GM12801 (cell line): Measurements from ENCODE around the gene FHOD3.

Experiments used
- TF ChIP-seq, protein P1 (sequence below): IDR thresholded peaks from one replicate; pipeline ENCODE4 v1.5.1; 2011; ENCODE audit warnings: control low read depth; ENCODE audit not compliant: insufficient read length; ENCODE audit errors: extremely low read depth

Gene FHOD3

DNA sequence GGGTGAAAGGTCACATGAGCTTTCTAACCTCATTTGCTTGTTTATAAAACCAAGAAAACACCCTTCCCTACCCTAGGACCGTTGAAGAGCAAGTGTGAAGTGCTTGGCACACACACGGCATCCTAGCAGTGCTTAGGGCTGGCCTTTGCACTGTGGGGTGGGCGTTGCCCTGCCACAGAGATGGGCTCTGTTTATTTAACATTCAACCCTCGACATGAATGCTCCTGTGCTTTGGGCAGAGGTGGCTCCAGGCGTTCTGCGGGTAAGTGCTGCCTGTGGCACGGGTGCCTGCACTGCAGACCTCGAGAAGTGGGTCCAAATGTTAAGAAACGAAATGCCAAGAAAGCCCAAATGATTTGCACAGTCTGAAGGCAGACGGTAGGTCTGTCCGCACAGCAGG, 170.1 kb downstream of the FHOD3 start:
- TF ChIP-seq, protein P1, sequence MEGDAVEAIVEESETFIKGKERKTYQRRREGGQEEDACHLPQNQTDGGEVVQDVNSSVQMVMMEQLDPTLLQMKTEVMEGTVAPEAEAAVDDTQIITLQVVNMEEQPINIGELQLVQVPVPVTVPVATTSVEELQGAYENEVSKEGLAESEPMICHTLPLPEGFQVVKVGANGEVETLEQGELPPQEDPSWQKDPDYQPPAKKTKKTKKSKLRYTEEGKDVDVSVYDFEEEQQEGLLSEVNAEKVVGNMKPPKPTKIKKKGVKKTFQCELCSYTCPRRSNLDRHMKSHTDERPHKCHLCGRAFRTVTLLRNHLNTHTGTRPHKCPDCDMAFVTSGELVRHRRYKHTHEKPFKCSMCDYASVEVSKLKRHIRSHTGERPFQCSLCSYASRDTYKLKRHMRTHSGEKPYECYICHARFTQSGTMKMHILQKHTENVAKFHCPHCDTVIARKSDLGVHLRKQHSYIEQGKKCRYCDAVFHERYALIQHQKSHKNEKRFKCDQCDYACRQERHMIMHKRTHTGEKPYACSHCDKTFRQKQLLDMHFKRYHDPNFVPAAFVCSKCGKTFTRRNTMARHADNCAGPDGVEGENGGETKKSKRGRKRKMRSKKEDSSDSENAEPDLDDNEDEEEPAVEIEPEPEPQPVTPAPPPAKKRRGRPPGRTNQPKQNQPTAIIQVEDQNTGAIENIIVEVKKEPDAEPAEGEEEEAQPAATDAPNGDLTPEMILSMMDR = no peak

DNA sequence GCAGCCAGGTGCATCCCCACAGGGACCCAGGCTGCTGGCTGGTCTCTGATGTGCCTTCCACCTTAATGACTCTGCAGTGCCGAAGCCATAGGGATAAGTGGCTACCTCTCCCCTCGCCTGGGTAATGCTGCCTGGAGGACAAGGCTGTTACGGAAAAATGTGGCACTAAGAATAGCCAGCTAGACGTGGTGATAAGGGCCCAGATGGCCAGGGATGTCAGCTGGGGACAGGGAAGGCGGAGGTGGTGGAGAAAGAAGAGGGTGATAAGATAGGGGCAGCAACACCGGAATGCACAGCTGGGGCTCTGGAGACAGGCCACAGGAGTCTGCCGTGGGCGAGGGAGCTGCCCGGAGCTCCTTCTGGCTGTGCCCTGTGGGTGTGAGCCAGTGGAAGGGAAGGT, 170.6 kb downstream of the FHOD3 start:
- TF ChIP-seq, protein P1 = no peak

DNA sequence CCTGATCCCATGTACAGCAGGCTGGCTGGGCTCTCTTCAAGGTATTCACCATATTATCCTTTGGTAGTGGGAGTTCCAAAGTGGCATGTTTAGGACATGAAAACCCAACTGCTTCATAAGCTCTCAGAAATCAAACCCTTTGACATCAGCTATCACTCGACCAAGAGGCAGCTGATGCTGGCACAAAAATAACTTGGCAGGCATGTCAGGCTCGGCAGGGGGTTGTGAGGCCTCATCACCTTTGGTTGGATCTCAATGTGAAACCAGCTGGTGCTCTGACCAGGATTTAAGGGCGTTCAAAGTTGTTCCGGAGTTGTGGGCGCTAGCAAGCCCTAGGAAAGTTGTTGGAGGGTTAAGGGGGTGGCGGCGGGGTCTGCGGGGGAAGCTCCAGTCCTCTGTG, 171.9 kb downstream of the FHOD3 start:
- TF ChIP-seq, protein P1 = no peak

DNA sequence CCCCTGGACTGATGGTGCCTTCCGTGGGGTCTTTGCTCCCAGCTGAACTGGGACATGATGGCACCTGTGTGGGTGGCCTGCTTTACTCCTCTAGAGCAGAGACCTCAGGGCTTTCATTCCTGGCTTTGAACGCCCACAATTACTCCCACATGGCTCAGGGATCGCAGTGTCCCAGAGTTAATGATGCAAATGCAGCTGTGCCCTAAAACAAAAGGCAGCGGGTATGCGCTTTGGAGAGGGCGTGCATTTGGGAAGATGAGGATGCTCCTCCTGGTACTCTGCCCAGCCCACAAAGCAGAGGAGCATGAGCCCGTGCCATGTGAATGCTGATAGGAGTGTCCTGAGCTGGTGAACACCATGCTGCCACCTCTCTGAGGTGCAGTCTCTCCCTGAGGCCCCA, 173.4 kb downstream of the FHOD3 start:
- TF ChIP-seq, protein P1 = no peak

DNA sequence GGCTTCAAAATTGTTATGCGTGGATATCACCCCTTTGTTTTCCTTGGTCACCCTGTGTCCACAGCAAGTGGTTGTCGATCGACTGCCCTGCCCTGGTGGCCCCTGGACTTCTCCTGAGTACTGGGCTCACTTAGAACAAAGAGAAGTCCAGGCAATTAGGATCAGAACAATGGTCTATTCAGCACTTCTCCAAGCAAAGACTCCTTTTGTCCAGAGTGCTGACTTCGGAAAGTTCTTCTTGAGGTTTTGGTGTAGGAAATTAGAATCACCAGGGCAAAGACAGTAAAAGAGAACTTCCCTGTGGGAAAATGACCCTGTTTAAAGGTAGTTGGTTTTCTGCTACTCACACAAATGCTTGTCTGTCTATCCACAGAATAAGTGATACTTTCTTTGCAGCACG, 173.9 kb downstream of the FHOD3 start:
- TF ChIP-seq, protein P1 = no peak

DNA sequence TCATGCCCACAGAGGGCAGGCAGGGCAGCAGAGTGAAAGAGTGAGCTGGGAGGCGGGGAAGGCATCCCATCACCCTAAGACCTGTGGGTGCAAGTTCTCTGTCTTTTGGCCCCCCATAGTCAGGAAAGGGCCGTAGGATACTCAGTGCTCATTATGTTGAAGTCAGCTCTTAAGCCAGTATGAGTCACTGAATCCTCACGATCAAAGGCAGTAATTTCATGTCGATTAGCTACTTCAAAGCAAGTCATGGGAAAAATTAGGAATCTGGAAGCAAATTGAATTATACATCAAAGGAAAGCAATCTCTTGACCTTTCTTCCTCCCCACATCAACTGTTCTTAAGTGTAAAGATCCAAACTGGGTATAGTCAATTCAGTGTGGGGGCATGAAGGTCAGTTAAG, 178.9 kb downstream of the FHOD3 start:
- TF ChIP-seq, protein P1 = no peak

DNA sequence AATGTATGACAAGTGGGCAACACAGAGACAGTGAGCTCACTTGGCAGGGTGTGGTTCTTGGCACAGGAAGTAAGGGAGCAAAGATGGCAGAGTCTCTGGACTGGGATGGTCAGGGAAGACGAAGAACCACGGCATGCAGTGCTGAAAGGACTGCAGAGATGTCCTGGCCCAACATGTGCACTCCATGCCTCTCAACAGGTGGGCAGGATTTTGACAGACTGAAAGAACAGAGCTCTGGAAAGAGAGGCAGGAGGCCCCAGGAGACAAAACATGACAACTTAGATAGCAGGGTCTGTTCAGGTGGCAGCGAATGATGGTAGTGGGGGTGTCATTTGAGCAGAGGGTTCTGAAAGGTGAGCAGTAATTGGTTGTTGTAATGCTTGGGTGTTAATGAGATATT, 180.3 kb downstream of the FHOD3 start:
- TF ChIP-seq, protein P1 = no peak

DNA sequence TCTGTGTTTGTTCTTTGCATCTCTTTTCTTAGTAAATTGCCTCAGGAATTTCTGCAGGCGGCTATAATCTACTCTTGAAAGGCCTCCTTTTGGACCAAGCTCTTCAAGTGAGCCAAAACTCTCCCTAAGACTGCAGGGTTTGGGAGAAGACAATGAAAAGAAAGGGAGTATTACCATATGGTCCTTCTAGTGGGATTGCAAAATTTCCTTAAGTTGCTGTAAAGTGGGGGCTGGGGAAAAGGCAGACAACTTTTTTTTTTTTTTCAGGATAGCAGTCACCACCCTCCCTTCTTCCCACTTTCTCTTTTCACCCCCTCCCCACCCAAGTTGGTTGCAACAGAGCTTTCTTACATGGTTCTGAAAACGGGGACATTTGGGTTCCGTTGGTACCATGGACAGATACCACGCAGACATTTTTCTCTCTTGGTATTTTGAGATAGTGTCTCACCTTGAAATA, 183.7 kb downstream of the FHOD3 start:
- TF ChIP-seq, protein P1 = no peak
